H4 (cell line): ENCODE measurements around the gene PLXNA4. TPM values are rescaled to one million over a fixed set of nuclear protein-coding genes. Genes with fewer than 3 reads are reported as not detected.
A peak's percentile ranks its signal among the peaks of the same experiment; 100 is the strongest.

ENCODE experiments used
- DNase-seq: peaks from one replicate; pipeline ENCODE4 v3.0.0-alpha.2; 2015; ENCODE audit warnings: low spot score
- total RNA-seq: library from RNA; depleted of rRNA; stranded (reverse); fragments of >200 nt; shearing (Covaris generic); gene quantifications from 2 replicates; pipeline ENCODE4 v1.2.3, GENCODE V29; 2014

PLXNA4 gene
- total RNA-seq, 1 experiment from 2014 or later = 0.19 TPM

GRCh38 chr7:132117181-132117580 is 459.1 kb downstream of the PLXNA4 start:
- DNase-seq = peak; percentile 39

- no peak for DNase-seq
These were observed 459.9 kb downstream of the PLXNA4 start for GRCh38 chr7:132116369-132116768.

GRCh38 chr7:132115758-132116157 is 460.5 kb downstream of the PLXNA4 start:
- DNase-seq = no peak

- no peak for DNase-seq
These were observed 461.2 kb downstream of the PLXNA4 start for GRCh38 chr7:132115028-132115427.

GRCh38 chr7:132114411-132114810 is 461.9 kb downstream of the PLXNA4 start:
- no peak for DNase-seq

GRCh38 chr7:132113536-132114371 is 462.5 kb downstream of the PLXNA4 start:
- DNase-seq = no peak

- no peak for DNase-seq
These were observed 463.6 kb downstream of the PLXNA4 start for GRCh38 chr7:132112657-132113056.

- DNase-seq = no peak
These were observed 464.2 kb downstream of the PLXNA4 start for GRCh38 chr7:132112106-132112505.

GRCh38 chr7:132110692-132111091 is 465.6 kb downstream of the PLXNA4 start:
- no peak for DNase-seq

GRCh38 chr7:132109769-132110168 is 466.5 kb downstream of the PLXNA4 start:
- no peak for DNase-seq

- DNase-seq = no peak
These were observed 467.7 kb downstream of the PLXNA4 start for GRCh38 chr7:132108563-132108962.

GRCh38 chr7:132106491-132106890 is 469.8 kb downstream of the PLXNA4 start:
- no peak for DNase-seq

GRCh38 chr7:132105096-132105495 is 471.2 kb downstream of the PLXNA4 start:
- DNase-seq = no peak

GRCh38 chr7:132103718-132104117 is 472.6 kb downstream of the PLXNA4 start:
- DNase-seq = no peak

GRCh38 chr7:132102942-132103341 is 473.3 kb downstream of the PLXNA4 start:
- no peak for DNase-seq

- DNase-seq = no peak
These were observed 473.9 kb downstream of the PLXNA4 start for GRCh38 chr7:132102391-132102790.

- no peak for DNase-seq
These were observed 475.3 kb downstream of the PLXNA4 start for GRCh38 chr7:132100981-132101380.

GRCh38 chr7:132100483-132100882 is 475.8 kb downstream of the PLXNA4 start:
- no peak for DNase-seq

- DNase-seq = no peak
These were observed 477.1 kb downstream of the PLXNA4 start for GRCh38 chr7:132099163-132099562.

- DNase-seq = no peak
These were observed 477.9 kb downstream of the PLXNA4 start for GRCh38 chr7:132098327-132098726.

- DNase-seq = no peak
These were observed 478.6 kb downstream of the PLXNA4 start for GRCh38 chr7:132097550-132098134.

GRCh38 chr7:132095111-132095765 is 481.0 kb downstream of the PLXNA4 start:
- no peak for DNase-seq

GRCh38 chr7:132092106-132092505 is 484.2 kb downstream of the PLXNA4 start:
- no peak for DNase-seq
